Stomach (tissue), 4 donors: ENCODE data around the gene LDLRAD3.

Experiments
- CTCF ChIP-seq, 7 experiments: fragments of 450-650 bp in 4 of 7; fragments of 200-600 bp in 3 of 7; sonication (generic) in 3 of 7; IDR thresholded peaks; one replicate each; pipeline ENCODE4 v1.5.1; 2016 to 2019; ENCODE audit warnings: antibody characterized with exemption in 7 of 7, control low read depth in 2 of 7, mild to moderate bottlenecking in 1 of 7
- POLR2A ChIP-seq, 4 donors: fragments of 450-650 bp; IDR thresholded peaks; one replicate each; pipeline ENCODE4 v1.6.1; 2016; ENCODE audit warnings: antibody characterized with exemption in 4 of 4, control low read depth in 2 of 4, mild to moderate bottlenecking in 1 of 4, moderate library complexity in 1 of 4

GRCh38 chr11:35906277-35906661 is 37.6 kb upstream of the LDLRAD3 start:
- TF ChIP-seq CTCF (IDR thresholded peaks at IDR 0.05) (no peak), POLR2A (IDR thresholded peaks at IDR 0.05) (no peak)
